HS-5 (cell line): ENCODE results near the gene FOXQ1.

ENCODE experiments used
- DNase-seq: peaks from one replicate; pipeline ENCODE4 v3.0.0-alpha.2; 2012; ENCODE audit warnings: low read depth

FOXQ1 gene, protein sequence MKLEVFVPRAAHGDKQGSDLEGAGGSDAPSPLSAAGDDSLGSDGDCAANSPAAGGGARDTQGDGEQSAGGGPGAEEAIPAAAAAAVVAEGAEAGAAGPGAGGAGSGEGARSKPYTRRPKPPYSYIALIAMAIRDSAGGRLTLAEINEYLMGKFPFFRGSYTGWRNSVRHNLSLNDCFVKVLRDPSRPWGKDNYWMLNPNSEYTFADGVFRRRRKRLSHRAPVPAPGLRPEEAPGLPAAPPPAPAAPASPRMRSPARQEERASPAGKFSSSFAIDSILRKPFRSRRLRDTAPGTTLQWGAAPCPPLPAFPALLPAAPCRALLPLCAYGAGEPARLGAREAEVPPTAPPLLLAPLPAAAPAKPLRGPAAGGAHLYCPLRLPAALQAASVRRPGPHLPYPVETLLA

DNA sequence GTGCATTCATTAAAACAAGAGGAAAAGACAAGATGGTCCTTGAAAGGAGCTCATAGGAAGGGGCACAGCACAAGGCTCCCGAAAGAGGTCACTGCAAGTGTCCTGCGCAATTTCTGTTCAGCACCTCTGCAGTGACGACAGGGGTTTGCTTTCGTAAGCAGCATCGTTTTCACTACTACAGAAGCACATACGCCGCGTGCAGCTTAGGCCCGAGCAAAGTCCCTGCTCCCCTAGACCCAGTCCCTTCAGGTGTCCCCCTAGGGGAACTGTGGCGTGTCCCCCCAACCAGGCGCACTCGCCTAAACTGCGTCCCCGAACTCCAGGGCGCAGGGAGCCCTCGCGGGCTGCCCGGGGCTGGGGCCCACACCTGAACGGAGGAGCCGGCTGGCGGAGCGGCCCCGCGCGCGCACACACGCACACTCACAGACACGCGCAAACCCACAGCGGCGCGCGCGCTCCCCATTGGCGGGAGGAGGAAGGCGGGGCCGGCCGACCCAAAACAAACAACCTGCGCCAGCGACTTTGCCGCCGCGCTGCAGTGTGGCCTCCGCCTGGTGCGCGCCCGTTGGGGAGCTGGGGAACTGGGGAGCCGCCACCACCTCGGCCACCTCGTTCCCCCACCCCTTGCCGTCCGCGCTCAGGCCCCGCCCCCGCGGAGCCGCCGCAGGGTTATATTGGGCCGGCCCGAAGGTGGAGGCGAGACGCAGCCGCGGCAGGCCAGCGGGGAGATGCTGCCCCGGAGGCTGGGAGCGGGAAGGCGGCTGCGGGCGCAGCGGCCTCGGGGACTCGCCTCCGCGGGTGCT is at the start of gene FOXQ1:
Gene FOXQ1 (plus strand): TSS at position 699 of the 803 bp plus-strand sequence. CDS start 607 bp downstream, outside the sequence.
- no peak for DNase-seq

- DNase-seq = no peak
These were observed 49.2 kb upstream of the FOXQ1 start for GRCh38 chr6:1262704-1263038.

GRCh38 chr6:1263039-1263849 is 48.7 kb upstream of the FOXQ1 start:
- DNase-seq = no peak

DNA sequence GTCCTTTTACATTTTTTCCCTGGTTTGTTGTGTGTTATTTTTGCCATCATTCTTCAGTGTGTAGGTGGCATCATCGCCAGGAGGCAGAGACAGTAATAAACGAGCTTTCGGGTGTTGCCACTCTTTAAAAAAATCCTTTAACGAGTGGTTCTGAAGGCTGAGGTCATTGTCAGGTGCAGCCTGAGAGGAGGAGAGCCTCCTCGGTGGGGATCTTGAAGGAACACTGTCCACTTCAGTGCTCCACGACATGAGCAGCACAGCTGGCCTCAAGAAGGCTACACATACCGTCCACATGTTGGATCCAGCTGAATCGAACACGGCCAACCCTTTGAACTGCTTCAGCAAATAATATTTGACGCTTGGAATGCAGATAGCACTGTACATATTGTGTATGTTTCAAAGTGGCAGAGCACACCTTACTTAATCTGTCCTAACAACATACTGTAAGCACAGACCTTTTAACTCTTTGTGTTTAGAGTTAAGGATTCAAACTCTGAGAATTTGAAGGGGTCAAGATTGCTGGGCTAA is 48.0 kb upstream of the FOXQ1 start:
- no peak for DNase-seq

- no peak for DNase-seq
These were observed 47.1 kb upstream of the FOXQ1 start for GRCh38 chr6:1264619-1265445.

- DNase-seq = no peak
These were observed 45.2 kb upstream of the FOXQ1 start for GRCh38 chr6:1266686-1267056.

DNA sequence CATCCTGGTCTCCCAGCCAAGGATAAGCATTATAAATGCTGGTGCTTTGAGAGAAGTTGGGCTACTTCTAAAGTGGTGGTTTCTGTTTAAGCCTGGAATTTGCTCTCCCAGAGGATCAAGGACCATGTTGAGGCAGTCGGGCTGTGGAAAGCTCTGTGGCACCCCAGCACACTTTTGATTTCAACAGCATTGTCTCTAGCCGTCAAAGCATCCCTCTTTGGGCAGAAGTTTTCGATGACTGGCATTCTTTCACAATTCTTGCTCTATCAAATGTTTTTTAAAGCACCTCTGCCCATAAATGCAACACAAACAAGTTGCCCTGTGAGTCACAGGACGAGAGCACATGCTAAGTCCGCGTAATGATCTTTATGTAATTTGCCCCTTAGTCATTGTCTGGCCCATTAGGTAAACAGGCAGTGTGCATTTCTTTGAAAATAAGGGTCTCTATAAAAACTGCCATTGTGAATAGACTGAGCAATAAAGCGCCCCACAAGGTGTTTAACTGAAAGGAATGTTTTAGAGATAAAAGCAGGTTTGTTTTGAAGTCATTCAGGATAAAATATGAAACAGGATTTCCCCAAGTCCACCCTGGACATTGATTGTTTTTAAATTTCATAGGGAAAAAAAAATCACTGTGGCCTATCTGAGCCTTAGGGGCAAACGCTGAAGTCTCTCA is 44.7 kb upstream of the FOXQ1 start:
- DNase-seq = peak; percentile 58

- no peak for DNase-seq
These were observed 43.8 kb upstream of the FOXQ1 start for GRCh38 chr6:1267790-1268762.

DNA sequence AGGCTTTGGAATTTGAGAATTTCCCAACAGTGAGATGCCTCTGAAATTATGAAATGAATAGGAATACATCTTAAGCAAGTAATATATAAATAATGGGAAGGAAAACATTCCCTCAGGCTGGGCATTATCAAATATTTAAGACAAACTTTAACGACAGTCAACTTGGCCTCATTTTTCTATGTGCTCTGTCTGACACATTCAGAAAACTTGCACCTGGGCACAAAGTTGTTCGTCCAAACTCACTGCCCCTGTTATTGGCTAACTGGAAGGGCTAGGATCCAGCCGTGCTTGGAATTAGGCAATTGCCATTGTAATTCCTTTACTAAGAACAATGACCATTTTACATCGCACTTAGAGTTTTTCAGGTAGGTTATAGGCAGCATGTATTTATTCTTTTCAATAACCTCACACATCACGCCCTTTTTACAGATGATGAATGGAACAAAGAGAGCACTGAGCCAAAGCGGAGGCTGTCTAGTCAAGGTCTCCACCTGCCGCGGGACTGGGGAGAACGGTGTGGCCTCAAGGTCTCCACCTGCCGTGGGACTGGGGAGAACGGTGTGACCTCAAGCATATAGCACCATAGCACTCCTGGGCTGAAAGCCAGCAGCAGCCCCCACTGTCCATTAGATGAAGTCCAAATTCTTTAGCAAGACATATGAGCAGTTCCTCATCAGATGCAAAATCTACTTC is 40.7 kb upstream of the FOXQ1 start:
- no peak for DNase-seq

GRCh38 chr6:1278061-1278720 is 33.7 kb upstream of the FOXQ1 start:
- DNase-seq = no peak

DNA sequence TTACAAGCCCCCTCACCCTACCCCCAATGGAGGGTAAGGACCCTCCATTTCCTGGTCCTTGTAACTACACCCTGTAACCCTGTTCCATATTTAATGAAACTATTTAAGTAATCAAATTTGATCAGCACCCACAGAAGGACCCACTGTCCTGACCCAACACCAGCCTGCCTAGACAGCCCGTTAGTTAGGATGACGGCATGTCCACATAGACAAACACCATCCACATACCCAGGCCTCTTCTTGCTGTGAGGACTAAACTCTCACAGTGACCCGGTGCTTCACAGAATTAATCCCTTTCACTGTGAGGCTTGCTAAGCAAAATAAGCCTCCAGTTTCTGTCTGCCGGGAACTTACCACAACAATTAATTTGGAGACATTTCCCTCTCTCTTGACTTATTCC is 32.8 kb upstream of the FOXQ1 start:
- no peak for DNase-seq

DNA sequence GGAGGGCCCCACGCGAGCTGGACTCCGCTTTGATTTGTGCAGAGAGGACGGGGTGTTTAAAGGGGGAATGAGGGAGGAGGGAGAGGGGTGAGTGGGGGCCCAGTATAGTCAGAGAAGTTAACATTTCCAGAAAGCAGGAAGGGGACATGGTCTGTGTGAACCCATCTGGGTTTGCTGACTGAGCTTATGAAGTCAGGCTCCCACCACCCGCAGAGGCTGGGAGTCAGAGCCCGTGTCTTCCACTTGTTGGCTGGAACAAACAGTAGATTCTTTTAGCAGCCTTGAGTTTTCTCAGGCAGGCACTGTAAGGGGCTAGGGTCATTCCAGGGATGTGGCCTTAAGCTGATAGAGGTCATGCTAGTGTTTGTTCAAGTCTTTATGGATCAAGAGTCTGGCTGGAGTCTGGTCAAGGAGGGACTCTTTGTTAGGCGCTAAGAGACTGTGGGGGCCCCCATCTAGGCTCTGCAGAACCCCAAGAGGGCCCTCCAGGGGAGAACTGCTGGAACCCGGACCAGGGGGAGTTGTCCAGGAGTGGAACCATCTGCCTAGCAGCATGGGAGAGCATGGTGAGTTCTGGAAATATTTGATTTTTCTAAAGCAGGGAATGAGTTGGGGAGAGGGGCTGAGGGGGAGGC is 31.1 kb upstream of the FOXQ1 start:
- DNase-seq = no peak

- no peak for DNase-seq
These were observed 30.2 kb upstream of the FOXQ1 start for GRCh38 chr6:1281746-1282145.

- DNase-seq = no peak
These were observed 28.4 kb upstream of the FOXQ1 start for GRCh38 chr6:1283501-1283900.

DNA sequence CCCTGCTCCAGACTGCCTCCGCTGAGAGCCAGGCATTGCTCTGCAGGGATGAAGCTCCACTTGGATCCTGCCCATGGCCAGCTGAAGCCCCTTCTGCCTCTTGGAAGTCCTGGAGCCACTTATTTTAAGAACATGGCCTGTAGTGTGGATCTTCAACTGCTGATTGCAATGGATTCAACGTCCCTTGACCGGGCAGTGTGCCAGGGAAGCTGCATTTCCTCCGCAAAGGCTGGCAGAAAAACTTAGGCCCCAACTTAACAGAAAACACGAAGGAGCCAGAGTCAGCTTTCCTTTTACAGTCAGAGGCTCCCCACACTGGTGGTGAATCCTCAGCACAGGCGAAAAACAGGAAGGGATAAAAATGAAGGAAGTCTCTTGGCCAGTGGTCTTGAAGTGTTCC is 26.3 kb upstream of the FOXQ1 start:
- DNase-seq = no peak

GRCh38 chr6:1285956-1286355 is 25.9 kb upstream of the FOXQ1 start:
- DNase-seq = peak; percentile 56

DNA sequence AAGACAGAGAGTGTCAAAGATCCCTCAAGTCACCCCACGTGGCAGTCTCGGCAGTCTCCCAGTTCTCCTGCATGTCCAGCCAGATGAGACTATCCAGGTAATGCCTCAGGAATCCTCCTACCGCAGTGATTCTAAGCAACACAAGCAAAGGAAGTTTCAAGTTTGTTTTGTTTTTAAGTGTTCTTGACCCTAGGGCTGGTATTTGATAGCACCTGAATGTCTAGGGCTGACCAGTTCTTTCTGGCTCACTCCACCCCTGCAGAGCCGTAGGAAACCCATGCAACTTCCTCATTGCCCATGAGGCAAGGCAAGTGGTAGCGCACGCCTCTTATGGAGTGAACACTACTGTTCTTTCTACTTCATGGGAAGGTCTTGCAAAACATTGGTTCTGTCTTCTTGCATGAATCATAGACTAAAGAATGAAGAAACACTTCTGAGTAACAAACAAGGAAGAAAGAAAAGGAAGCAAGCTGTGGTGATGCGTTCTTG is 24.8 kb upstream of the FOXQ1 start:
- peak; percentile 89 for DNase-seq

- no peak for DNase-seq
These were observed 21.8 kb upstream of the FOXQ1 start for GRCh38 chr6:1290086-1290485.
